Skeletal muscle cell (primary cell): ENCODE results near the gene CLMN.

Experiments
- DNase-seq: peaks from one replicate; pipeline ENCODE4 v3.0.0-alpha.2; 2010; ENCODE audit warnings: low read depth
- H3K4me3 ChIP-seq: 2 replicates; pipeline ENCODE4 v1.5.1; 2011; ENCODE audit warnings: low read depth, mild to moderate bottlenecking, control low read depth, low read length, moderate library complexity

Gene CLMN

DNA sequence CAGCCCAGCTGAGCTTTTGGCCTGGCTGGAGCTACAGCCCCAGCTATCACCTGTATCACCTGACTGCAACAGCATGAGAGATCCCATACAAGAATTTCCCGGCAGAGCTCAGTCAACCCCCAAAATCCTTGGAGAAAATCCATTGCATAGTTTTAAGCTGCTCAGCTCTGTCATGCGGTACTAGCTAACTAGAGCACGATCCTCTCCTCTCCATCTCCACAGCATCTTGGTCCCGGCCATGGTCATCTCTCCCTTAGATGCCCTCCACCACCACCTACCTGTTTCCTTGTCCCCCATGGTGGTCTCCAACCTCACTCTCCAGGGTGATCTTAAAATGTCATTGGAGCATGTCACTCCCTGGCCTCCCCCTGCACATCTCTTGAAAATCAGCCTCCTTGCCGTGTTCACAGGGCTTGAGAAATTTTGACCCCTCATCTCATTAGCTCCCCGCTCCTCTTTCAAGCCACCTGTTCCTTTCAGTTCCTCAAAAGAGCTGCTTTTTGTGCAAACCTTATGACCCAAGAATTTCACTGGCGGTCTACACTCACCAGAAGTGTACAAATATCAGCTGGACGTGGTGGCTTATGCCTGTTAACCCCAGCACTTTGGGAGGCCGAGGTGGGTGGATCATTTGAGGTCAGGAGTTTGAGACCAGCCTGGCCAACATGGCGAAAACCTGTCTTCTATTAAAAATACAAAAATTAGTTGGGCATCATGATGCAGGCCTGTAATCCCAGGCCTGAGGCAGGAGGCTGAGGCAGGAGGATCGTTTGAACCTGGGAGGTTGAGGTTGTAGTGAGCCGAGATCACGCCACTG lies 8.1 kb upstream of the CLMN start:
- DNase-seq: no peak
- H3K4me3 ChIP-seq: no peak overlapping the region

DNA sequence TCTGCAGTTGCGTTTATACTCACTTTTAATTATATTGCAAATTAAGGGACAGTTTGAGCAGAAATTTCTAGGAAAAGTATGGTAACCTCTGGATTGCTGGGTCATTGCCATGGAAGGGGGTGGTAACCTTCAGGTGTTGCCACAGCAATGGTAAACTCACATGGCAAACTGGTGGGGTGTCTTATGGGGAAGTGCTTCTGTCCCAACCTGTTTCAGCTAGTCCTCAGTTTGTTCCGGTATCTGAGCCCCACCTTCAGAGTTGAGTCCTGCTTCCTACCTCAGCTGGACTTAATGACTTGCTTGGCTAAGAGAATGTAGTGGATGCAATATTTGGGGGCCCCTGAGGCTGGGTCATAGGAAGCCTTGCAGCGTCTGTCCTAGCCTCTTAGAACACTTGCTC lies 7.3 kb upstream of the CLMN start:
- no peak overlapping the region for H3K4me3 ChIP-seq
- no peak for DNase-seq

DNA sequence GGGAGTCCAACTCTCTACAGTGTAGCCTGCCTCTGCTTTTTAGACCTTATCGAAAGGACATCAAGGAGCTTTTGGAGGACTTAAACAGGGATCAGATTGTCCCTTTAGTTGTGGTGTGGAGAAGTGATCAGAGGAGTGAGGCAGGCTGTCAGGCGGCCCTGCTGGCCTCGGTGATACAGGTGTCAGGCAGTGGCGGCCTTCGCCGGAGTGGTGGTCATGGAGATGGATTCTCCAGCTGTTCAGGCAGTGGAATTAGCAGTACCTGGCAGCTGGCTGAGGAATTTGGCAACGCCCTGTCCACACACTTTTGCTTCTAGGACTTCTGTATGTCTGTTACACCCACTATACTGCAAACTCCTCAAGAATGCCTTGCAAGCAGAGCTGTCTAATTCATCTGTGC lies 4.2 kb upstream of the CLMN start:
- no peak for DNase-seq
- no peak overlapping the region for H3K4me3 ChIP-seq

- no peak for DNase-seq
- H3K4me3 ChIP-seq: no peak overlapping the region
Observed at GRCh38 chr14:95323361-95323760, 3.7 kb upstream of the CLMN start.

- no peak overlapping the region for H3K4me3 ChIP-seq
Observed at GRCh38 chr14:95322651-95323050, 2.9 kb upstream of the CLMN start.

GRCh38 chr14:95321693-95322455 lies 2.2 kb upstream of the CLMN start:
- no peak overlapping the region for H3K4me3 ChIP-seq
- no peak for DNase-seq

More at GRCh38 chr14:95322651-95323050, 2.9 kb upstream of the CLMN start:
- no peak for DNase-seq

DNA sequence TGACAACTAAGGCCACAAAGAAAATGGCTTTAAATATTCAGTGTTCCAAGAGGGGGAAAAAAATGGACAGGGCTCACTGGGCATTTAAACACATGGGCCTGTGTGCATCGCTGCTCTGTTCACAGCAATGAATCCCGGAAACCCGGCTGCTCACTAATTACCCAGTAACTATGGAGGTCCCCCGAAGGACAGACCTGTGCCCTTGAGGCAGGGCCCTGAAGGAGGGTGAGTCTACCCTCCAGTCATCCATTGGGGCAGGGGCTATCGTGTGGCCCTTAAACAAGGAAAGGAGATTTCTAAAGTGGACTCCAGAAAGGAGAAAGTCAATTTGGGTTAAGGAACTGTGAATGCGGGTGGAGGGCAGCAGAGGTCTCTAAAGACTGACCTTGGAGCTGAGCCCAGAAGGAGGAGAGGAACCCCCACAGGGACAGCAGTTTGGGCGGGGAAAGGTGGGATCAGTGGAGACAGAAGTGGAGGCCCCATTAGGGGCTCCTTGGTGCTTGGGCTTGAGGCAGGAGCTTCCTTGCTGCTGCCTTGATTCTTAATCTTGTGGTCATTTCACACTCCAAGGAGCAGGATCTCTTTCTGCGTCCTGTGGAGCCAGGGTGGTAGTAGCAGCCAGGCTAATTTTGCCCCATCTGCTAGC lies 1.4 kb upstream of the CLMN start:
- DNase-seq: no peak
- H3K4me3 ChIP-seq: no peak overlapping the region

DNA sequence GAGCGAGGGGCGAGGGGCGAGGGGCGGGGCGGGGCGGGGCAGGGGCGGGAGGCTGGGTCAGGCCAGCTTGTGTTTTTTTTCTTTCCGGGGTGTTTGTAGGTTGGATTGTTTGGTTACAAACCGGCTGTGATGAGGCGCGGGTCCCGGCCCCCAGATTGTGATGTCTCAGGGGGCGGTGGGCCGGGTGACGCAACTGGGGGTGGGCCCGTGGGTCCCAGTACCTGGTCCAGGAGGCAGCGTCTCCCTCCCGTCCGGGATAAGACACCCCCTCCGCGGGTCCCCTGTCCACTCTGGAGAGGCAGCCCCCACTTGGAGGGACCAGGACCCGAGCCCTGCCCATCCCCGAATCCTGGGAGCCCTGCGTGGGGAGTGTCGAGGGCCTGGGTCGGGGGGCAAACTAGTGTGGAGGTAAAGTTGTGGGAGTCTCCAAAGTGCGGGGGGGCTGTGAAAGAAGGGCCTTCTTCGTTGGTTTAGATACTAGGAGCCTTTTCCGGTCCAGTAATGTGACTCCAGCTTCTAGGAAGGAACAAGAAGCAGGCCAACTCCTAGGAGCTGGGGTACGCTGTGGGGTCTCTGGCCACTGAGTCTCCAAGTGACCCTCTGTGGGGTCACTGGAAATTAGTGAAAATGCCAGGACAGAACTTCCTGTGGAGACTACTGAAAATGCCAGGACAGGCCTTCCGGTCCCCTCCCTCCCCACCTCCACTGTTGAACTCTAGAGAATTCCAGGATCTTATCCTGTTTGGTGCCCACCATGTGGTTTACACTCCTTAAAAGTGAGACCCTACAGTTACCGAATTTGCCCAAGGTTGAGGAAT lies 579 bp upstream of the CLMN start:
- H3K4me3 ChIP-seq: peak overlapping the region; percentile 49
- DNase-seq: no peak

- peak overlapping the region; percentile 68 for H3K4me3 ChIP-seq
- DNase-seq: no peak
Observed at GRCh38 chr14:95318399-95319311, 1.1 kb downstream of the CLMN start.

- H3K4me3 ChIP-seq: no peak overlapping the region
- no peak for DNase-seq
Observed at GRCh38 chr14:95317817-95318343, 1.8 kb downstream of the CLMN start.

- DNase-seq: no peak
- no peak overlapping the region for H3K4me3 ChIP-seq
Observed at GRCh38 chr14:95316821-95317220, 2.9 kb downstream of the CLMN start.

DNA sequence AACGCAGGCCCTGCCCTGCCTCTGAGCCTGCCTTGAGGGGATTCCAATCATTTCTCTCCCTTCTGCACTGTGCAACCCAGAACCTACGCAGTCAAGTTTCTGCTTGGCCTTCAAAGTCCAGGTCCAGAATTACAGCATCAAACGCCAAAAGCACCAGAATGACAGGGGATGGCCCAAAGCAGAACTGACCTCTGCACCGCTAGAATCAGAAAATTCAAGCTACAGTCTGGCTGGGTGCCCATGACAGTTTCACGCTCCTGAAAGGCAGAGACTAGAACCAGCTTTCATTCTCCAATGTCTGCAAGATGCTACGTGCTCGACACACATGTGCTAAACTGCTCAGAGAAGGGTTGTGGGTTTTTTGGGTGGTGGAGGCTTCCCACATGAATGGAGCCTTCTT lies 4.1 kb downstream of the CLMN start:
- no peak for DNase-seq
- no peak overlapping the region for H3K4me3 ChIP-seq

DNA sequence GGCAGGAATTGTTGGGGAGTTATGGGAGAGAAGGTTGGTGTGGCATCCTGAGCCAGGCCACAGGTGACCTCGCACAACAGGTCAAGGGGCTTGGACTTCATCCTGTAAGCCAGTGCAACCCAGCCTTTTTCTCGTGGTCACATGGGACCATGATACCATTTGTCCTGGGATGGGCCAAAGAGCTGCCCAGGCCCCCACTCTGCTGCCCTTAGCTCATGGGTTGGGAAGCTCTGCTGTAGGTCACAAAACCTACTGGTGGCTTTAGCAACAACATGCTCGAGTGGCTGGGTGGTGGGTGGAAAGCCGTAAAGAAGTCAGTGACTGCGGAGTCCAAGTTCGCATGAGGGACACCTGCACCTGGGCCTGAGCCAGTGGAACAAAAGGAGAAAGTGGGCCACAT lies 4.6 kb downstream of the CLMN start:
- DNase-seq: no peak
- H3K4me3 ChIP-seq: no peak overlapping the region

DNA sequence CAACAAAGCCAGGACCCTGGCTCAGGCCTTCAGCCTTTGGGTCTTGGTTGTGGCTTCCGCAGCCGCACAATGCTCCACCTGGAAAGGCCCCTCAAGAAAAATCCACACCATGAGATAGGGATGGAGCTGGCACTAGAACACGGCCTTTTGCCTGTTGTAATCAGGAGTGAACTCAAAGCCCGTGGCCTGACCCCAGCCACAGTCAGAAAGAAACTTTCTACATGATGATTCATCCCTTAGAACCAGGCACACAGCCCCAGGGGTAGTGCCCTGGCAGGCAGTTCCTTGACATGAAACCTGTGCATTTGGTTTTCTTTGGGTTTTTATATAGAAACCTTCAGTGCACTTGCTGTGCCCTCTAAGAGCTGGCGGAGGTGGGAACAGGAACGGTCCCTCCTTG lies 5.1 kb downstream of the CLMN start:
- no peak for DNase-seq
- H3K4me3 ChIP-seq: no peak overlapping the region

DNA sequence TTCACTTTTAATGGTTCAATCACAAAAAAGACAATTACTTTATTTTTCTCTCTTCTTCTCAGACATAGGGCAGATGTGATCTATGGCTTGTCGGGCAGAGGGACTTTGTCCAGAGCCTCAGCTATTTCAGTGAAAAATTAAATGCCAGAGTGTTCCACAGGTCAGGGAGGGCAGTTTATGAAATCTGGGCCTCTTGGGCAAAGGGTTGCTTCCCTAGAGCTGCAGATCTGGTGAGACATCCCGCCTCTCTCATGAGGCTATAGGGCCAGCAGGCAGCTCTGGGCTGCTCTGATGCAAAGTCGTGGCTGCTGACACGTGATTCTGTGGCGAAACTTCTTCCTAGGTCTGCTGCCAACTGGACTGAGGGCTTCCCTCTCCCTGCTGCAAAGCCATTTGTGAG lies 6.0 kb downstream of the CLMN start:
- no peak overlapping the region for H3K4me3 ChIP-seq
- DNase-seq: peak; percentile 62

DNA sequence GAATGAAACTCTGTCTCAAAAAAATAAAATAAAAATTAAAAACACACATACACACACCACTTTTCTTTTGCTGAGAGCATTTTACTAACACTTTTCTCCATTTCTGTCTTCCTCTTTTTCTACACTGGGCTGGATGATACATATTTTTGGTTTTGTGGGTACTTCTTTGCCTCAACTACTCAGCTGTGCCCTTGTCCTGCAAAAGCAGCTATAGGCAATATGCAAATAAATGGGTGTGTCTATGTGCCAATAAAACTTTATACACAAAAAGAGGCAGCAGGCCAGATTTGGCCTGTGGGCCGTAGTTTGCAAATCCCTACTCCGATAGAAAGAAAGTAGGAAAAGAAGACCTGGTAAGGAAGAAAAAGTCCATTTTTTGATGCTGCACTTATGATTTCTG lies 6.5 kb downstream of the CLMN start:
- DNase-seq: no peak
- H3K4me3 ChIP-seq: no peak overlapping the region

DNA sequence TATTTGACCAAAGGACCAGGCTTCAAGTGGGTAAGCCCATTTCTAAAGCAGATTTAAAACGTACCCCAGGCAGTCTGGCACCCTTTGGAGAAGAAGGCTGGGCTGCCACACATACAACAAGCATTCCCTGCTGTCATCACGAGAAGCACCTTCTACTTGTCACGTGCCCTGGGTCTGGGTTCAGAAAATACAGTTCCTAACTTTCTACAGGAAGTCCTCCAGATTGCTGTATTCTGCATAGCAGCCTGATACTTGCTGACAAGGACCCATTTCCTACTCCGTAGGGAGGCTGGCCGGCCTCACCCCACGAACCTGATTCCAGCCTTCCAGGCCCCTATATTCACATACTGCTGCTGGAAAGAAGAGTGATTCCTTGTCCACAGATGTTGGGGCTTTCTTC lies 7.4 kb downstream of the CLMN start:
- no peak for DNase-seq
- no peak overlapping the region for H3K4me3 ChIP-seq

GRCh38 chr14:95311752-95312151 lies 8.0 kb downstream of the CLMN start:
- H3K4me3 ChIP-seq: no peak overlapping the region
- DNase-seq: no peak
